IPS DF 4.7 (cell line): ENCODE measurements around the gene LIF.
"Not testable (repeated sequence)": the region's sequence is repeated elsewhere in the genome, so short reads cannot be mapped to it uniquely, and the experiment has no call there.

ENCODE experiments used
- DNase-seq: peaks from one replicate; pipeline ENCODE4 v3.0.0-alpha.2; 2013; ENCODE audit warnings: low spot score; ENCODE audit errors: extremely low read depth

The LIF gene

GRCh38 chr22:30209642-30210041 lies 36.9 kb downstream of the LIF start:
- DNase-seq = no peak

GRCh38 chr22:30208631-30209603 lies 37.6 kb downstream of the LIF start:
- no peak for DNase-seq

GRCh38 chr22:30206944-30207343 lies 39.6 kb downstream of the LIF start:
- no peak for DNase-seq

GRCh38 chr22:30205281-30206115 lies 41.1 kb downstream of the LIF start:
- DNase-seq = no peak

- no peak for DNase-seq
Observed at GRCh38 chr22:30204742-30205111, 41.8 kb downstream of the LIF start.

GRCh38 chr22:30204015-30204741 lies 42.4 kb downstream of the LIF start:
- no peak for DNase-seq

GRCh38 chr22:30202531-30203006 lies 44.0 kb downstream of the LIF start:
- DNase-seq = no peak

- DNase-seq = no peak
Observed at GRCh38 chr22:30201945-30202344, 44.6 kb downstream of the LIF start.

- DNase-seq = not testable (repeated sequence)
Observed at GRCh38 chr22:30200905-30201304, 45.7 kb downstream of the LIF start.

- no peak for DNase-seq
Observed at GRCh38 chr22:30198921-30199320, 47.6 kb downstream of the LIF start.

GRCh38 chr22:30198152-30198825 lies 48.3 kb downstream of the LIF start:
- no peak for DNase-seq

- no peak for DNase-seq
Observed at GRCh38 chr22:30197389-30197788, 49.2 kb downstream of the LIF start.

- no peak for DNase-seq
Observed at GRCh38 chr22:30196880-30197336, 49.7 kb downstream of the LIF start.

- DNase-seq = peak; percentile 64
Observed at GRCh38 chr22:30196141-30196879, 50.2 kb downstream of the LIF start.

GRCh38 chr22:30195245-30196140 lies 51.1 kb downstream of the LIF start:
- DNase-seq = no peak

GRCh38 chr22:30193031-30193775 lies 53.4 kb downstream of the LIF start:
- DNase-seq = no peak

GRCh38 chr22:30192427-30192826 lies 54.1 kb downstream of the LIF start:
- no peak for DNase-seq

- no peak for DNase-seq
Observed at GRCh38 chr22:30191040-30191701, 55.4 kb downstream of the LIF start.
